Measurements from ENCODE around the gene EFCAB12. TPM values are rescaled to one million over a fixed set of nuclear protein-coding genes. Genes with fewer than 3 reads are reported as not detected.

EFCAB12 gene
- total and polyA plus RNA-seq, 2 of the 4 experiments (the other 2 are of a cell fraction) = under 0.01 to 0.17 TPM

DNA sequence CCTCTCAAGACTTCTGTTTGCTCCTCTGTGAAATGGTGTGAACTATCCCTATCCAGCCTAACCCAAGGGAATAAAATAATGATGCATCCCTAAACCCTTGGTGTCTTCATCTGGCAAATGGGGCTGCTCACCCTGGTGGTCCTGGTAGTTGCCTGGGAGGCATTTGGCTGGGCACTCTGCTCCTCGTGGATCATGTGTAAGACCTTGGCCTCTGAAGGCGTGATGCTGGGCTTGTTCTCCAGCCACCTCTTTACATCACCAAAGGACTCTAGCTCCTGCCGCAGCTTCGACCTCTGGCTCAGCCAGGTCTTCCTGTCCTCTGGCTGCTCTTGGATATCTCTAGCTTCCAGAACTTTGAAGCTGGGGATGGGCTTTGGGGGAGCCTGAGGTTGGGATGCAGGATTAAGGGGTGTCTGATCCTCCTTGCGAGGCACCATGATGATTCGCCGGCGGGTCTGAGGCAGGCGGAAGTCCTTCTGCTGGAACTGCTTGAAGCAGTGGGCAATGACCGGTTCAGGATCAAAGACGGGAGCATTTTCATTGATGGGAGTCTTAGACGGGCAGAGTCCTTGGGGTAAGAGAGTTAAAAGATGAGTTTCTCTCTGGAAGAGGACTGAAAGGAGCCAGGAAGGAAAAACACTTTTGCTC lies 7.1 kb downstream of the EFCAB12 start:
- H4K5ac ChIP-seq (ENCODE audit: low read depth, low read length) = no peak overlapping the region
- H2BK120ac ChIP-seq (ENCODE audit: low read depth, low read length) = no peak overlapping the region
- H2BK20ac ChIP-seq (ENCODE audit: low read depth, low read length) = no peak overlapping the region
- WGBS, 2 experiments (ENCODE audit: extremely low coverage in 2 of 2, insufficient read length in 1 of 2) = 88% methylated on average over 8 of the region's 12 CpGs; no CpG with 5 or more reads in 1 of the 2 experiments
- no TSS peak for BruUV-seq (replicated peaks)
- CTCF ChIA-PET = no interaction called here
- no peak for TF ChIP-seq CHD1 (IDR thresholded peaks at IDR 0.05; ENCODE audit: low read depth, low read length)
- no peak for TF ChIP-seq RAD21 (IDR thresholded peaks at IDR 0.05; ENCODE audit: low read length)
- TF ChIP-seq RFX5 (IDR thresholded peaks at IDR 0.05; ENCODE audit: low read depth, low read length) = no peak
- ATAC-seq (ENCODE audit: low read depth) (no peak), DNase-seq (no peak)
- H3K56ac ChIP-seq (ENCODE audit: extremely low read depth, insufficient read depth, low read length) = no peak overlapping the region
- dilution Hi-C loops (cut with HindIII; ENCODE audit: low sequenced_read_pairs, unreplicated experiment) = no loop called here
- no peak overlapping the region for H4K8ac ChIP-seq (ENCODE audit: low read depth in 2 of 2, low read length in 2 of 2)
- H3K9ac ChIP-seq (ENCODE audit: low read depth, low read length) = no peak overlapping the region
- H2AK9ac ChIP-seq (replicated peaks; ENCODE audit: low read depth, low read length, poor library complexity) = no peak overlapping the region
- H3K4ac ChIP-seq (ENCODE audit: low read depth, low read length) = no peak overlapping the region
- no peaks in the 10 kb centered on the region for H3K27me3 ChIP-seq (ENCODE audit: control insufficient read depth, insufficient read depth, low read length)
- no peak overlapping the region for H3K14ac ChIP-seq (replicated peaks; ENCODE audit: low read depth, low read length)
- no peaks in the 10 kb centered on the region for H4K20me1 ChIP-seq (ENCODE audit: insufficient read depth, low read length)
- no peaks in the 10 kb centered on the region; the same call in 1 of the 2 replicates for H3K9me3 ChIP-seq (ENCODE audit: control insufficient read depth, insufficient read depth, low read length)
- H3K18ac ChIP-seq (ENCODE audit: low read depth, low read length) = no peak overlapping the region
- POLR2A ChIA-PET (ENCODE audit: unreplicated experiment) = interaction anchor here (0.6 kb wide), 1 partner anchor 13 kb away, joined by 6 read pairs; no protein-coding TSS in a partner anchor
- H2AK5ac ChIP-seq (ENCODE audit: low read depth, low read length) = no peak overlapping the region
- H2BK15ac ChIP-seq (ENCODE audit: low read depth, low read length) = no peak overlapping the region
- H3K4me2 ChIP-seq (ENCODE audit: low read depth, low read length) = no peak overlapping the region
- peaks cover 19% of the 10 kb centered on the region for H3K9me1 ChIP-seq (ENCODE audit: insufficient read depth, low read length)
- H2AFZ ChIP-seq (replicated peaks; ENCODE audit: low read length, poor library complexity) = peak overlapping the region; percentile 23
- intact Hi-C loops (cut with micrococcal nuclease) = no loop called here
- no peak overlapping the region for H3K4me3 ChIP-seq (ENCODE audit: insufficient read depth, low read depth, low read length)
- H3K23ac ChIP-seq (ENCODE audit: low read depth, low read length) = no peak overlapping the region
- peaks cover 9% of the 10 kb centered on the region for H3K4me1 ChIP-seq (ENCODE audit: control insufficient read depth, insufficient read depth, low read length)
- H3K36me3 ChIP-seq (ENCODE audit: control insufficient read depth, insufficient read depth, low read length) = no peaks in the 10 kb centered on the region
- H3K79me1 ChIP-seq (ENCODE audit: low read depth in 1 of 2, low read length in 2 of 2) = no peaks in the 10 kb centered on the region
- H2BK5ac ChIP-seq (ENCODE audit: low read depth, low read length, poor library complexity, severe bottlenecking) = no peak overlapping the region
- H3K27ac ChIP-seq (ENCODE audit: insufficient read depth, low read length) = no peak overlapping the region
- H4K91ac ChIP-seq (ENCODE audit: insufficient read depth, low read depth, low read length) = no peak overlapping the region
- in situ Hi-C loops (cut with MboI; ENCODE audit: low sequenced_read_pairs) = no loop called here
